GM19035 (cell line): Measurements from ENCODE around the gene CD6.

Experiments
- ATAC-seq: cut with Tn5 transposase; IDR thresholded peaks from one replicate; pipeline ENCODE4 v1.9.1; 2021; ENCODE audit not compliant: unreplicated experiment

CD6 gene

DNA sequence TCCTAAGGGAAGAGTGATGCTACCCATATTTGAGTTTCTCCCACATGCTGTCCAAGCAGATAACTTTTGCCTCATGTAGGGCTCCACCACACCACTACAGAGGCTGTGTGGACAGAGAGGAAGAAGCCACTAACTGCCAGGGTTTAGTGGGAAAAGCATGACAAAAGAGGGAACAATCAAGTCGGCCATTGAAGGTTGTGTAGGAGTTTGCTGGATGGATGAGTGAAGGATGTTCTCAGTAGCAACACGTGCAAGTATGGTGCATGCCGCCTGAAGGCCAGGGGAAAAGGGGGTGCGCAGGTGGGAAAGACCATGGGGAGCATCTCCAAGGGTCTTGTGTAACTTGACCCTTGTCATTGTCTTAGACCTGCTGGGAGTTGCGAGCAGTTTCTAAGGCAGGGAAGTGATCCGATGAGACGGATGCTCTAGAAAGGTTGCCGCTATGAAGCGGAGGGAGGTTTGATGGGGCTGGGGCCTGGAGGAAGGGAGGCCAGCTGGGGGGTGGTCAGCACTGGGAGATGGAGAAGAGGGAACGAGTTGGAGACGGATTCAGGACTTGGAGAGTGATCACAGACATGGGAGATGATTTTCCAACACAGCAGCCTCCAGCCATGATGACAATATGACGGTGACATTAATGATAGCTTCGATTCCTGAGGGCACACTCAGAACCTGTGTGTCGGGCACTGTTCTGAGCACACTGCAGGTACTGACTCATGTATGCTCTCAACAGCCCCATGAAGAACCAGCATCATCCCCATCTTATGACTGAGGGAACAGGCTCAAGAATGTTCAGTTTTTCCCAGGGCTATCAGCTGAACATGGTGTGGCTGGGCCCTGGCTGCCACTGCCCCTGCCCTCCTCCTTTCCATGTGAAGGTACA lies 53.7 kb downstream of the CD6 start:
- no peak for ATAC-seq

DNA sequence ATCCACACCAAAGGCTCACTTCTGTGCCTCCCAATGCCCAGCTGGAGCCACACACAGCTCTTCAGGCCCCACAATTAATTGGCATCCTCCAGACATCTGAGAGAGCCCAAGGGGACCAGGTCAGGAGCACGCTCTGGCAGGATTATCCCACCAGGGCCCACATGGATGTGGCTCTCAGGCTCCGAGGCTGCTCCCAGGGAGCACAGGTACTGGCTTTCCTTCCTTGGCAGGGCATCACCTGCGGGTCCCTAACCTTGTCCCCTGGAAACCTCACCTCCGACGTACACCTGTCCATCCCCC lies 54.3 kb downstream of the CD6 start:
- ATAC-seq: no peak

DNA sequence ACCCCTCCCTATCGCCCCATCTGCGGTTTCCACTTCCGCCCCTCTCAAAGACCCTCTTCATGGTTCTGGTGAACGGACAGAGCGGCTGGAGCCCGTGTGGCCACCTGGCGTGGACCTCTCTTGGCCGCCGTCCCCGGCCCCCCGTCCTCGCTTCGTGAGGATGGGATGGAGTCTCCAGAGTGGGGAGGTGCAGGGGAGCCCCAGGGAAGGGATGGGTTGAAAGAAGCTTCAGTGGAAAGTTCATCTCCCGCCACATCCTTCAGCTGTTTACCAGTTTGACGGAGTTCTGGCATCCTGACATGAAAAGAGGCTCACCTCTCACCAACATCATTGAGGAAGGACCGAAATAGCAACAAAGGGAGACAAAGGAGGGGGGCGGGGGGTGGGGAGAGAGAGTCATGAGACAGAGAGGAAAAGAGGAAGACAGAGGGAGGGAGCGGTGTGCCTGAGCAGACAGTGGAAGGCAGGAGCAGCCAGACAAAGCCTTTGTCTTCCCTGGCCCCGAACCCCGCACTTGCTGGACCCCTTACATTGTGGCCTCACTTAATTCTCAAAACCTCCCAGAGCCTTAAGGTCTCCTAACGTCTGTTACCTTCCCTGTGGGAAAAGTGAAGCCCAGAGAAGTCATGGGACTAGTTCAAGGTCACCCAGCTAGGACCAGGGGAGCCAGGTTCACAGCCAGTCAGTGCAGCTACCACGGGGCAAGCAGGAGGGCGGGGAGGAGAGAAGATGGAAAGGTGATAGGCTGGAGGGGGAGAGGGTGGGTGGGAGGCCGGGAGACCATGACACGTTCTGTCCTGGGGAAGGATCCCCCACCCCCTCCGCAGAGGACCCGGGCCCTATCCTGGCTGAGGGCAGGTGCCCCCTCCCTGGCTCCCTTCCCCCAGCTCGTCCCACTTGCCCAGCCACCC lies 54.9 kb downstream of the CD6 start:
- ATAC-seq: no peak

DNA sequence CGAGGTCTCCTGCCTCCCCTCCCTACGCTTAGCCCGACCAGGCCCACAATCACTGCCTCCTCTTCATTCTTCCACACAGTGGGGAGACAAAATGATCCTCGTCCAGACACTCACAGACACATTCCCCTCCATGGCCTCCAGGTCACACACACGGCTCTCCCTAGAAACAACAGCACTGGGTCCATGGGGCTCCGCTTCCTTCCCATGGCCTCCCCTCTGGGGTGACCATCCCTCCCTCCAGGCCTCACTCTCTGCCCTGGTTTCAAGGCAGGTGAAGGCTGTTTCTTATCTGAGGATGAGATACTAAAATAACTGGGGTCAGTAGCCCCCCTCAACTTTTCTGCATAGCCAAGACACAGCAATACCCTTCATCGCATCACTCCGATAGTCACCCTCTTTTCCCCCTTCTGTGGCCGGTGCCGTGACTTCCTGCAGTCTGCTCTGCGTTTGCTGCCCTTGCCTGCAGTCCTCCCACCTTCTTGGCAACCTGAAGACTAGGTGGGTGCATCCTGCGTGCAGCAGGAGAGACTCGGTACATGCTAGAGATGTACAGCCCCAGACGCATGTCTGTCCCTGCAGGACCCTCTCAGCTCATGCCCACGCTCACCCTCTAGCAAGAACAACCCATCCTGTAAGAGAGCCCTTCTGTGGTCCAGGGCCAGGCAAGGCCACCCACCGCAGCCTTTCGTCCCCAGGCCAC lies 55.8 kb downstream of the CD6 start:
- ATAC-seq: no peak

DNA sequence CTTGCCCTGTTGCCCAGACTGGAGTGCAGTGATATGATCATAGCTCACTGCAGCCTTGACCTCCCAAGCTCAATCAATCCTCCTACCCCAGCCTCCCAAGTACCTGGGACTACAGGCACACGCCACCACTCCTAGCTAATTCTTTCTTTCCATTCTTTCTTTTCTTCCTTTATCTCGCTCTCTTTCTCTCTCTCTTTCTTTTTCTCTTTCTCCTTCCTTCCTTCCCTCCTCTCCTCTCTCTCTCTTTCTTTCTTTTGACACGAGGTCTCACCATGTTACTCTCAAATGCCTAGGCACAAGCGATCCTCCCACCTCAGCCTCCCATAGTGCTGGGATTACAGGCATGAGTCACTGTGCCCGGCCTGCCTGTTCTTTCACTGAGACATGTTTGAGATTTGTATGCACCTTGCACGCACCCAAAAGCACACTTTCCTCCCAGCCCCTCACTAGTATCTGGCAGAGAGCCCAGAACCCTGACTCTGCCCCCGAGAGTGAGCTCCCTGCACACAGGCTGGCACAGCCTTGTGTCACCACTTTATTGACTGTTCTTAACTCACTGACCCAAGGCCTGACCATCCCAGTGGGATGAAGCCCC lies 56.8 kb downstream of the CD6 start:
- peak; percentile 78 for ATAC-seq

DNA sequence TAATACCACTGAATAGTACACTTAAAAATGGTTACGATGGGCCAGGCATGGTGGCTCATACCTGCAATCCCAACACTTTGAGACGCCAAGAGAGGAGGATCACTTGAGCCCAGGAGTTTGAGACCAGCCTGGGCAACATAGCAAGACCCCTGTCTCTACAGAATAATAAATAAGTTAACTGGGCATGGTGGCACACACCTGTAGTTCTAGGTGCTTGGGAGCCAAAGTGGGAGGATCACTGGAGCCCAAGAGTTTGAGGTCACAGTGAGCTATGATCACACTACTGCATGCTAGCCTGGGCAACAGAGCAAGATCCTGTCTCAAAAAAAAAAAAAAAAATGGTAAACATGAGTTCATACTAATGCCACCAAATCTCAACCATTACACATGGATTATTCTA lies 61.3 kb downstream of the CD6 start:
- ATAC-seq: no peak

DNA sequence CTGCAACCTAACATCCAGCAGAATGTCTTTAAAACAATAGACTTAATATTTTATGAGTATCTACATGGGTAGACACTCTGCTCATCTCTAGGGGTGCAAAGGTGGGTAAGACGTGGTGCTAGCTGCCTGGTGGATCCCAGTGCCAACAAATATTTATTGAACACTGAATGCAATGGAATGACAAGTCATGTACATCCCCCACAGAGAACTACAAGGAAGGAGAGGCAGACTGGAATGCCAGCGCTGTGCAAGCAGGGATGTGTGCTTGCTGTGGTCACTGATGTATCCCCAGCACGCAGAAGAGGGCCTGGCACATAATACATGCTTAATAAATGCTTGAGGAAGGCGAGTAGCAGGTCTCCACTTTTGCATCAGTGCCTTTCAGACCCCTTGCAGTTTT lies 61.9 kb downstream of the CD6 start:
- no peak for ATAC-seq

DNA sequence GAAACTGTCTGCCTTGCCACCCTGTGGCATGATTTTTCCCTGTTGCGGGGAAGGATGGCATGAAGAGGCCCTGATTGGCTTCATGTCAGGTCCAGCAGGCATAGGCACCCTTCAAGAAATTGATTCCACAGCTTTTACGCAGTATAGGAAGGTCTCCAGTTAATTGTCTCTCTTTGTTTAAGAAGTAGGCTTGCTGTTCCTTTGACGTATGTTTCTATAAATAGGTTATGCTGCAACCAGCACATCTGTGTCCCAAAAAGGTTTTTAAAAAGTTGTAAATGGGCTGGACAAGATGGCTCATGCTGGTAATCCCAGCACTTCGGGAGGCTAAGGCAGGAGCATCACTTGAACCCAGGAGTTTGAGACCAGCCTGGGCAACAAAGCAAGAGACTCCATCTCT lies 62.6 kb downstream of the CD6 start:
- no peak for ATAC-seq

DNA sequence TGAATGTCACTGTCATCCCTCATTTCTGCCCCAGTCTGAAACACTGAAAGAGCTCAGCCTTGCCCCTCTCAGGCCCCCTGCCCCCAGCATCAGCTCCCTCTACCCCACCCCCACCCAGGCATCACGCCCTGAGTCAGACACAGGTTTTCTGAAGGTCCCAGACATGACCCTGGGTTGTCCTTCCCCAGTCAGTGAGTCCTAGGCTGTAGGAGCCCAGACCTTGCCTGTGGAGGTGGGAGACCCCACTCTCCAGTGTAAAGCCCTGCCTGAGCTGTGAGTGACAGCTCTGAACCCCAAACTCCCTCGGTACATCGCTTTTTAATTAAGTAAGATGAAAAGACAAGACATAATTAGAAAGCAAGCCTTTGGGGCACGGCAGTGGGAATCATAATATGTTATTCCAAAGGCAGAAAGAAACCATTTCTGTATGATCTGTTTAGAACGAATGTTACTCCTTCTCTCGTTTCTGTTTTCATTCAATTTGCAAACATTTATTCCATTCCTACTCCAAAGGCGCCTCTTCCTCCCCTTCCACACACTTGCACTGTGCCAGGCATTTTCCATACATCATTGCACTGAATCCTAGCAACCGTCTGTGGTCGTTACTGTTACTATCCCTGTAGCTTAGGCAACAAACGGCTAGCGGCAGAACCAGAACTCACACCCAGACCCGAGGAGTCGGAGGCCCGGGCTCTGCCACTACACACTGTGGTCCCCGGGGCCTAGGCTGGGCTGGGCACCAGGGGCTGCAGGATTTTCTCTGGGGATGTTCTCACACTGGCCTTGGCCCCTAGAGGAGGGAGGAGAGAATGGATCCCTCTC lies 63.4 kb downstream of the CD6 start:
- ATAC-seq: no peak

DNA sequence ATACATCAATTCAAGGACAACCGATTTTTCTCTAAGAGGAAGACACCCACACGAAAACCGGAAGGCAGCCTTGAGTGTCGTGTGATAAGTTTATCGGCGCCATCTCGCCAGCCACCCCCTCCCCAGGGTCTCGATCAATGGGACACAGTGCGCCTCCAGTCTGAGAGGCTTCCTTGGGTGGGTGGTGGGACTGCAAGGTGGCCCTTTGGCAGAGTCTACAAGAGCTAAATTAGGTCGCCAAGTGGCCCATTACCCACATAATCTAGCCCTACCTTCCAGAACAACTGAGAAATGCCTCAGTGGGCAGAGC lies 64.0 kb downstream of the CD6 start:
- no peak for ATAC-seq

DNA sequence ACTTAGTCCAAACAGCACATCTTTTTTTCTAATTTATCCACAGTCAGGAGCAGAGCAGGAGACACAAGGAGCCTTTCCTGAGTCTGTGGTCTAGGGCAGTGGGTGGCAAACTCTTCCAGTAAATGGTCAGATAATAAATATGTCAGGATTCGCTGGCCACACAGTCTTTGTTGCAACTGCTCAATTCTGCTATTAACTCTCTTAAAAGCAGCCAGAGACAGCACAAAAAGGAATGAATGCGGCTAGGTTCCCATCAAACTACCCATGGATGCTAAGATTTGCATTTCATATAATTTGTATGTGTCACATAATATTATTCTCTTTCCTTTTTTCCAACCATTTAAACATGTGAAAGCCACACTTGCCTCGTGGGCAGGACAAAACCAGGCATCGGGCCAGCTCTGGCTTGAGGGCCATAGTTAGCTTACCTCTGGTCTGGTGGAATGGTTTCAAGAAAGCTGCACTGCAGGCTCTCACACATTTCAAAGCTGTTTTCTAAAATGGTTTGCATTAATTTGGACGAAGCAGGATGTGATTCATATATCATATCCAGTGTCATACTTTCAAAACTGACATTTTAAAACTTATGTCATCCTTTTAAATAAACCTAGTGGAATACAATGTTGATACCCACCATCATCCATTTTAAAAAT lies 66.1 kb downstream of the CD6 start:
- no peak for ATAC-seq

DNA sequence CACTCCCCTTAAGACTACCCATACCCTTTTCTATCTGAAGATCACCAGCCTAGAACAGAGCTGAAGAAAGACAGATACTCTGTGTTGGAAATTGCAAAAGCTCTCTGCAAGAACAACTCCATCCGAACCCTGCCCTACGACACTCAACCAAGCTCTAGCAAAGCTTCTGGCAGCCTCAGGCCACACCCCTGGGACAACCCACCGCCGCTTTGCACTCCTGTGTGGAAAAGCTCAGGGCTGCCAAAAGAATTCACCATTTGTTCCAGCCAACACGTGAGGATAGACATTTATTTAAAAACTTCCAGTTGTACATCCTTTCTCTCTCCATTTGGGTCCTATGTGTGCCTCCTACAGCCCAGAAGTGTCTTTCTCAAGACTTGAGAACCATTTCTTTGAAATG lies 68.4 kb downstream of the CD6 start:
- ATAC-seq: no peak

DNA sequence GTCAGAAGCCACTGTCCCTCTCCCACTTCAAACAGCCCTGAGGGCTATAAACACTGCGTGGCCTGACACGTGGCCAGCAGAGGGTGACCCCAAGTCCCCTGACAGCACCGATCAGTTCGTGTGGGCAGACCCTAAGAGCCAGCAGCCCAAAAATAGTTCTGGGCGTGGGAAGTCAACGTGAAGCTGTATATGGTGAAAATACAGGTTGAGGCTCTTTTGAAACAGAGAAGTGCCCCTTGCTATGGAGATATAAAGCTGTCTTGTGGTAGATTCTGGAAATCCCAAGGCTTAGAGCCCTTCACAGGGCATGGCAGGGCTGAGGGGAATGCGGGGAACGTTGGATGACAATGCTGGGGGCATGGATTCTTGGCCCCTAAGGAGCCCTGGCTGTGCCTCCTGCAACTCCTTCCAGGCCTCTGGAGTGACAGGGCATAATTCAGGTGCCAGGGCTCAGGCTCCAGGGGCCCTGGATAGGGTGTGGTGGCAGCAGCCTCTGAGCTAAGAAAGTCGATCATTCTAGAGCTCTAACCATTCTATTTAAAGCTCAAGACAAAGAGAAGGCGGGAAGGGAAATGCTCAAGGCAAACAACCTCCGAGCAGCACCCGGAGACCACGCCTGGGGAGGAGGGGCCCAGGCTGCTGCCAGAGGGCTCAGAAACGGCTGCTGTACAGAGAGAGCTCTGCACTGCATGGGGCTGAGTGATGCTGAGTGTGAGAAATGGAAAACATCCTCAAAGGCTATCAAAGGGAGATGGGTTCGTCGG lies 70.5 kb downstream of the CD6 start:
- peak; percentile 84 for ATAC-seq

DNA sequence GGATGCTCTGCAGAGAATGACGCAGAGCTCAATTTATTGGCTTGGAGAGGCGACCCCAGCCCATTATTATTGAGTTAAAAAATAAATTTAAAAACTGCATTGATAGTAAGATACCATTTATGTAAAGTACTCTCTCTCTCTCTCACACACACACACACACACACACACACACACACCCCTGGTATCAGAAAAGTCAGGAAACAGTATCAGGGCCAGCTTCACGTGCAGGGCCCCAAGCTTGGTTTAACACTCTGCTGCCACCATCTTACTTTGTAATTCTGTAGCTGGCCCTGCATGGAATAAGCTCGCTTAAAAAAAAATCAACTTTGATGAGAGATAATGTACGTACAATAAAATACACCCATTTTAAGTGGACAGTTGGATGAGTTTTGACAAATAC lies 71.1 kb downstream of the CD6 start:
- no peak for ATAC-seq

DNA sequence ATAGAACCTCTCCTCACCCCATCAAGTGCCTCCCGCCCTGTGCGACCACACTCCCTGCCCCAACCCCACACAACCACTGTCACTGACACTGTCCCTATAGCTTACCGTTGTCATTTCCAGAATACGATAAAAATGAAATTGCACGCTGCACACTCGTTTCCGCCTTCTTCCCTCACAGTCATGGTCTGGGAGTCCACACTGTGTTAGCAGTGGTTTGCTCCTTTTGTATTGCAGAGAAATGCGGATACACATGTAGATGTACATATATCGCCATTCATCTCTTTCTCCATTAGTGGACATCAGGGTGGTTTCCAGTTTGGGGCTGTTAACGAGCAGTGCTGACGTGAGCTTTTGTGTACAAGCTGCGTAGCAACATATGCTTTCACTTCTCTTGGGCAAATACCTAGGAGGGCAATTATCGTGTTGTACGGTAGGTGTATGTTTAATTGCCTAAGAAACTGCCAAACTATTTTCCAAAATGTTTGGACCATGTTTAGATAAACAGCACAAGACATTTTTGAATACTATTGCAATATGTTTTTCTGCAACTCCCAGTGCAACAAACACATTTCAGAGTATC lies 71.6 kb downstream of the CD6 start:
- ATAC-seq: no peak

DNA sequence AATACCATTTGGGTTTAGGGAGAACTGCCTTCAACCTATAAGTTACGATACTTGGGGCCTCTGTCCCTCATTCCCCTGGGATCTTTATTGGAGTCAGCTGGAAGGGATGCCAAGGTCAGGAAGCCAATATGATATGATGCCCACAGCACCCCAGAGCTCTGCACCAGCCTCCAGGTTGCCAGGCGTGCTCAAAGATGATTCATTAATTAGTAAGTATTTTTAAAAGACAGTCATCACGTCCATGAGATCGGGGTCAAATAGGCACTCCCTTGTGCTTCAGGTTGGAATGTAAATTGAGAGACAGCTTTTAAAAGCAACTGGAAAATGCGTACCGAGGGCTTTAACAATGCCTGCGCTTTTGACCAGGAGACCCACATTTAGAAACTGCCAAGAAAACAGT lies 73.8 kb downstream of the CD6 start:
- ATAC-seq: no peak

DNA sequence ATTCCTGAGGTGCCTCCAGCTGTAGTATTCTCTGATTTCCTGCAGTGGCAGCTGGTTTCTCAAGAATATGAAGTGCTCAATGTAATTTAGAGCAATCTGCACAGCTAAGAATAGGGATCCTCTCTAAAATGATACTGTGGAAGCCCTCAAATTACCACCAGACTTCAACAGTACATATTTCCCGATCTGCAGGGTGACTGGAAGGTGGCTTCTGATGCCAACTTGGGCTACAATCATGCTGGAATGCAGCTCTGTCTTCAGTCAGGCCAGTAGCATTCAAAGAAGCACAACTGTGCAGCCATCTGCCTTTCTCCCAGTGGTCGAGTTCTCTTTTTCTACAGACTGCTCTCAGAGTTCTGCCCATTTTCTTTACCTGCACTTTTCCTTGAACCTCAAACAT lies 75.4 kb downstream of the CD6 start:
- ATAC-seq: no peak

DNA sequence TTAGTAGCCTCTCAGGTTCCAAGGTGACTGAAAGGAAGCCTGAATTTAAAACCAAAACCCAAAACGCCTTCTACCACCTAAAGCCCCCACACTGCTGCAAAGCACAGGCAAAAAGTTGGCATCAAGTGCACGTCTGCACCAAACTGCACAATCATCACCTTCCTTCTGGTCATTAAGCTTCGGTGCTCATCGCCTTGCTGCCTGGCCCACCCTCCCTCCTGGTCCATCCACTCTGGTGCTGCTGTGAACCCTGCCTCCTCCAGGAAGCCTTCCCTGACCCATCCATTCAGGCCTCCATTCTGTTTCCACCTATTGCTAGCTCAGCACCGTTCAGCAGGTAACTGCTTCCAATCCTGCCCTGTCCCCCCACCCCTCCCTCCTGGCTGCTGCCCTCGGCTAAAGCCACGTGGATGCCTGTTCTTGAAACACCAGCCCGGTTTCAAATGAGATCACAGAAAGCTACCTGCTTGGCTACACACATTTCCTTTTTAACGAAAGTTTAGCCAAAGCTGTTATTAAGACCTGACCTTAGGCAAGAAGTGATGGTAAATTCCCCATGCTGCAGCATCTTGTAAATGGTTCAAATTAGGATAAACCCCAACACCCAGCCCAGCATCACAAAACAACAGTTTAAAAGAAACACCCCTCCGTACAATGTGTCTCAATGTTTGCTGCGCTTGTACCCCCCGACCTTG lies 77.0 kb downstream of the CD6 start:
- no peak for ATAC-seq

DNA sequence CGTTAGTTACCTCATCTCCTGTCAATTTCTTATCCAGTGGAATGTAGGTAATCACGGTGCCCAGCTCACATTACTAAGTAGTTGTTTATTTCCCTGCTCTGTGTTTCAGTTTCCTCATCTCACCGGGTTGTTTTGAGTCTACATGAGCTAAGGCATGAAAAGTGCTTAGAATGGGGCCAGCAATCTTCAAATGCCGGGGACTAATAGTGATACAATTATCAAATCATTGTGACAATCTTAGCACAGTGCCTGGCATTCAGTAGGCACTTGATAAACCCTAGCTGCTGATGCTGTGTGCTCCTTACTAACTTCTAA lies 77.5 kb downstream of the CD6 start:
- no peak for ATAC-seq
